ENCODE measurements around the gene RTL5. TPM values are rescaled to one million over a fixed set of nuclear protein-coding genes. Genes with fewer than 3 reads are reported as not detected.

The RTL5 gene
- total and polyA plus RNA-seq, 2 experiments from 2014 or later, result 0.31 to 0.94 TPM

DNA sequence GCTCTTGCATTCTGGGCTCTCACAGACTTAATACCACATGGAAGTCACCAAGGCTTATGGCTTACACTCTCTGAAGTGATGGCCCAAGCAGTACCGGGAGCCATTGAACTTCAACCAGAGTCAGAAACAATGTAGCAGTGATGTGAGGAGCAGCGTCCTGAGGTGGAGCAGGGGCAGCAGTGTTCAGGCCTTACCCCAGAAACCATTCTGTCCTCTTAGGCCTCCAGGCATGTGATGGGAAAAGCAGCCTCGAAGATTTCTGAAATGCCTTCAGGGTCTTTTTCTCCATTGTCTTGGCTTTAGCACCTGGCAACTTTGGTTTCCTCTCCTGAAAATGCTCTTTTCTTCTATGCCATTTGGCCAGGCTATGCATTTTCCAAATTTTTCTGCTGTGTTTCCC, 27.1 kb upstream of the RTL5 start:
- H3K4me1 Mint-ChIP-seq, result no peaks in the 10 kb centered on the region
- H3K4me3 Mint-ChIP-seq, result no peak overlapping the region
- H4K20me1 ChIP-seq (replicated peaks; ENCODE audit: insufficient read depth), result no peaks in the 10 kb centered on the region
- no peaks in the 10 kb centered on the region for H3K4me1 ChIP-seq (ENCODE audit: insufficient read depth)
- no peaks in the 10 kb centered on the region for H3K27me3 Mint-ChIP-seq (ENCODE audit: insufficient read depth, low read depth, poor library complexity)
- no peak for TF ChIP-seq JUNB (IDR thresholded peaks at IDR 0.05; ENCODE audit: unreplicated experiment)
- no peak for TF ChIP-seq ZNF114 (CRISPR knock-in tag; IDR thresholded peaks at IDR 0.05)
- no peak for TF ChIP-seq NANOG (IDR thresholded peaks at IDR 0.05; ENCODE audit: borderline replicate concordance)
- TF ChIP-seq, protein P1, sequence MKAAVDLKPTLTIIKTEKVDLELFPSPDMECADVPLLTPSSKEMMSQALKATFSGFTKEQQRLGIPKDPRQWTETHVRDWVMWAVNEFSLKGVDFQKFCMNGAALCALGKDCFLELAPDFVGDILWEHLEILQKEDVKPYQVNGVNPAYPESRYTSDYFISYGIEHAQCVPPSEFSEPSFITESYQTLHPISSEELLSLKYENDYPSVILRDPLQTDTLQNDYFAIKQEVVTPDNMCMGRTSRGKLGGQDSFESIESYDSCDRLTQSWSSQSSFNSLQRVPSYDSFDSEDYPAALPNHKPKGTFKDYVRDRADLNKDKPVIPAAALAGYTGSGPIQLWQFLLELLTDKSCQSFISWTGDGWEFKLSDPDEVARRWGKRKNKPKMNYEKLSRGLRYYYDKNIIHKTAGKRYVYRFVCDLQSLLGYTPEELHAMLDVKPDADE (IDR thresholded peaks at IDR 0.05), result no peak
- no peak for TF ChIP-seq STAT1 (IDR thresholded peaks at IDR 0.05; ENCODE audit: unreplicated experiment)
- TF ChIP-seq ZNF331 (CRISPR knock-in tag; IDR thresholded peaks at IDR 0.05; ENCODE audit: low read depth), result no peak
- no peak for TF ChIP-seq POLR2AphosphoS5 (IDR thresholded peaks at IDR 0.05; ENCODE audit: low read depth)
- TF ChIP-seq EZH2phosphoT487 (IDR thresholded peaks at IDR 0.05; ENCODE audit: unreplicated experiment), result no peak
- TF ChIP-seq CREB1 (CRISPR knock-in tag; IDR thresholded peaks at IDR 0.05; ENCODE audit: low read depth), result no peak
- TF ChIP-seq, protein P2, sequence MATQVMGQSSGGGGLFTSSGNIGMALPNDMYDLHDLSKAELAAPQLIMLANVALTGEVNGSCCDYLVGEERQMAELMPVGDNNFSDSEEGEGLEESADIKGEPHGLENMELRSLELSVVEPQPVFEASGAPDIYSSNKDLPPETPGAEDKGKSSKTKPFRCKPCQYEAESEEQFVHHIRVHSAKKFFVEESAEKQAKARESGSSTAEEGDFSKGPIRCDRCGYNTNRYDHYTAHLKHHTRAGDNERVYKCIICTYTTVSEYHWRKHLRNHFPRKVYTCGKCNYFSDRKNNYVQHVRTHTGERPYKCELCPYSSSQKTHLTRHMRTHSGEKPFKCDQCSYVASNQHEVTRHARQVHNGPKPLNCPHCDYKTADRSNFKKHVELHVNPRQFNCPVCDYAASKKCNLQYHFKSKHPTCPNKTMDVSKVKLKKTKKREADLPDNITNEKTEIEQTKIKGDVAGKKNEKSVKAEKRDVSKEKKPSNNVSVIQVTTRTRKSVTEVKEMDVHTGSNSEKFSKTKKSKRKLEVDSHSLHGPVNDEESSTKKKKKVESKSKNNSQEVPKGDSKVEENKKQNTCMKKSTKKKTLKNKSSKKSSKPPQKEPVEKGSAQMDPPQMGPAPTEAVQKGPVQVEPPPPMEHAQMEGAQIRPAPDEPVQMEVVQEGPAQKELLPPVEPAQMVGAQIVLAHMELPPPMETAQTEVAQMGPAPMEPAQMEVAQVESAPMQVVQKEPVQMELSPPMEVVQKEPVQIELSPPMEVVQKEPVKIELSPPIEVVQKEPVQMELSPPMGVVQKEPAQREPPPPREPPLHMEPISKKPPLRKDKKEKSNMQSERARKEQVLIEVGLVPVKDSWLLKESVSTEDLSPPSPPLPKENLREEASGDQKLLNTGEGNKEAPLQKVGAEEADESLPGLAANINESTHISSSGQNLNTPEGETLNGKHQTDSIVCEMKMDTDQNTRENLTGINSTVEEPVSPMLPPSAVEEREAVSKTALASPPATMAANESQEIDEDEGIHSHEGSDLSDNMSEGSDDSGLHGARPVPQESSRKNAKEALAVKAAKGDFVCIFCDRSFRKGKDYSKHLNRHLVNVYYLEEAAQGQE (IDR thresholded peaks at IDR 0.05; ENCODE audit: unreplicated experiment), result no peak
- TF ChIP-seq, protein P3, sequence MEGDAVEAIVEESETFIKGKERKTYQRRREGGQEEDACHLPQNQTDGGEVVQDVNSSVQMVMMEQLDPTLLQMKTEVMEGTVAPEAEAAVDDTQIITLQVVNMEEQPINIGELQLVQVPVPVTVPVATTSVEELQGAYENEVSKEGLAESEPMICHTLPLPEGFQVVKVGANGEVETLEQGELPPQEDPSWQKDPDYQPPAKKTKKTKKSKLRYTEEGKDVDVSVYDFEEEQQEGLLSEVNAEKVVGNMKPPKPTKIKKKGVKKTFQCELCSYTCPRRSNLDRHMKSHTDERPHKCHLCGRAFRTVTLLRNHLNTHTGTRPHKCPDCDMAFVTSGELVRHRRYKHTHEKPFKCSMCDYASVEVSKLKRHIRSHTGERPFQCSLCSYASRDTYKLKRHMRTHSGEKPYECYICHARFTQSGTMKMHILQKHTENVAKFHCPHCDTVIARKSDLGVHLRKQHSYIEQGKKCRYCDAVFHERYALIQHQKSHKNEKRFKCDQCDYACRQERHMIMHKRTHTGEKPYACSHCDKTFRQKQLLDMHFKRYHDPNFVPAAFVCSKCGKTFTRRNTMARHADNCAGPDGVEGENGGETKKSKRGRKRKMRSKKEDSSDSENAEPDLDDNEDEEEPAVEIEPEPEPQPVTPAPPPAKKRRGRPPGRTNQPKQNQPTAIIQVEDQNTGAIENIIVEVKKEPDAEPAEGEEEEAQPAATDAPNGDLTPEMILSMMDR (conservative IDR thresholded peaks at IDR 0.05; ENCODE audit: low read depth in 2 of 2), result no peak
- TF ChIP-seq, protein P4, sequence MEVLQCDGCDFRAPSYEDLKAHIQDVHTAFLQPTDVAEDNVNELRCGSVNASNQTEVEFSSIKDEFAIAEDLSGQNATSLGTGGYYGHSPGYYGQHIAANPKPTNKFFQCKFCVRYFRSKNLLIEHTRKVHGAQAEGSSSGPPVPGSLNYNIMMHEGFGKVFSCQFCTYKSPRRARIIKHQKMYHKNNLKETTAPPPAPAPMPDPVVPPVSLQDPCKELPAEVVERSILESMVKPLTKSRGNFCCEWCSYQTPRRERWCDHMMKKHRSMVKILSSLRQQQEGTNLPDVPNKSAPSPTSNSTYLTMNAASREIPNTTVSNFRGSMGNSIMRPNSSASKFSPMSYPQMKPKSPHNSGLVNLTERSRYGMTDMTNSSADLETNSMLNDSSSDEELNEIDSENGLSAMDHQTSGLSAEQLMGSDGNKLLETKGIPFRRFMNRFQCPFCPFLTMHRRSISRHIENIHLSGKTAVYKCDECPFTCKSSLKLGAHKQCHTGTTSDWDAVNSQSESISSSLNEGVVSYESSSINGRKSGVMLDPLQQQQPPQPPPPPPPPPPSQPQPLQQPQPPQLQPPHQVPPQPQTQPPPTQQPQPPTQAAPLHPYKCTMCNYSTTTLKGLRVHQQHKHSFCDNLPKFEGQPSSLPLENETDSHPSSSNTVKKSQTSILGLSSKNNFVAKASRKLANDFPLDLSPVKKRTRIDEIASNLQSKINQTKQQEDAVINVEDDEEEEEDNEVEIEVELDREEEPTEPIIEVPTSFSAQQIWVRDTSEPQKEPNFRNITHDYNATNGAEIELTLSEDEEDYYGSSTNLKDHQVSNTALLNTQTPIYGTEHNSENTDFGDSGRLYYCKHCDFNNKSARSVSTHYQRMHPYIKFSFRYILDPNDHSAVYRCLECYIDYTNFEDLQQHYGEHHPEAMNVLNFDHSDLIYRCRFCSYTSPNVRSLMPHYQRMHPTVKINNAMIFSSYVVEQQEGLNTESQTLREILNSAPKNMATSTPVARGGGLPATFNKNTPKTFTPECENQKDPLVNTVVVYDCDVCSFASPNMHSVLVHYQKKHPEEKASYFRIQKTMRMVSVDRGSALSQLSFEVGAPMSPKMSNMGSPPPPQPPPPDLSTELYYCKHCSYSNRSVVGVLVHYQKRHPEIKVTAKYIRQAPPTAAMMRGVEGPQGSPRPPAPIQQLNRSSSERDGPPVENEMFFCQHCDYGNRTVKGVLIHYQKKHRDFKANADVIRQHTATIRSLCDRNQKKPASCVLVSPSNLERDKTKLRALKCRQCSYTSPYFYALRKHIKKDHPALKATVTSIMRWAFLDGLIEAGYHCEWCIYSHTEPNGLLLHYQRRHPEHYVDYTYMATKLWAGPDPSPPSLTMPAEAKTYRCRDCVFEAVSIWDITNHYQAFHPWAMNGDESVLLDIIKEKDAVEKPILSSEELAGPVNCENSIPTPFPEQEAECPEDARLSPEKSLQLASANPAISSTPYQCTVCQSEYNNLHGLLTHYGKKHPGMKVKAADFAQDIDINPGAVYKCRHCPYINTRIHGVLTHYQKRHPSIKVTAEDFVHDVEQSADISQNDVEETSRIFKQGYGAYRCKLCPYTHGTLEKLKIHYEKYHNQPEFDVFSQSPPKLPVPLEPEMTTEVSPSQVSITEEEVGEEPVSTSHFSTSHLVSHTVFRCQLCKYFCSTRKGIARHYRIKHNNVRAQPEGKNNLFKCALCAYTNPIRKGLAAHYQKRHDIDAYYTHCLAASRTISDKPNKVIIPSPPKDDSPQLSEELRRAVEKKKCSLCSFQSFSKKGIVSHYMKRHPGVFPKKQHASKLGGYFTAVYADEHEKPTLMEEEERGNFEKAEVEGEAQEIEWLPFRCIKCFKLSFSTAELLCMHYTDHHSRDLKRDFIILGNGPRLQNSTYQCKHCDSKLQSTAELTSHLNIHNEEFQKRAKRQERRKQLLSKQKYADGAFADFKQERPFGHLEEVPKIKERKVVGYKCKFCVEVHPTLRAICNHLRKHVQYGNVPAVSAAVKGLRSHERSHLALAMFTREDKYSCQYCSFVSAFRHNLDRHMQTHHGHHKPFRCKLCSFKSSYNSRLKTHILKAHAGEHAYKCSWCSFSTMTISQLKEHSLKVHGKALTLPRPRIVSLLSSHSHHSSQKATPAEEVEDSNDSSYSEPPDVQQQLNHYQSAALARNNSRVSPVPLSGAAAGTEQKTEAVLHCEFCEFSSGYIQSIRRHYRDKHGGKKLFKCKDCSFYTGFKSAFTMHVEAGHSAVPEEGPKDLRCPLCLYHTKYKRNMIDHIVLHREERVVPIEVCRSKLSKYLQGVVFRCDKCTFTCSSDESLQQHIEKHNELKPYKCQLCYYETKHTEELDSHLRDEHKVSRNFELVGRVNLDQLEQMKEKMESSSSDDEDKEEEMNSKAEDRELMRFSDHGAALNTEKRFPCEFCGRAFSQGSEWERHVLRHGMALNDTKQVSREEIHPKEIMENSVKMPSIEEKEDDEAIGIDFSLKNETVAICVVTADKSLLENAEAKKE (CRISPR knock-in tag; IDR thresholded peaks at IDR 0.05), result no peak
- TF ChIP-seq EZH2 (IDR thresholded peaks at IDR 0.05; ENCODE audit: low read depth, unreplicated experiment), result no peak
- H3K4me3 ChIP-seq, result no peak overlapping the region
- H3K4me2 ChIP-seq, result no peak overlapping the region
- DNase-seq (ENCODE audit: low spot score) (no peak), ATAC-seq (no peak)
- H2AFZ ChIP-seq, result no peak overlapping the region
- H3F3A ChIP-seq (replicated peaks; ENCODE audit: low read depth), result no peaks in the 10 kb centered on the region
- peaks cover 24% of the 10 kb centered on the region for H3K9me3 Mint-ChIP-seq
- peaks cover 7% of the 10 kb centered on the region for H3K36me3 Mint-ChIP-seq (ENCODE audit: low read depth)
- no peaks in the 10 kb centered on the region for H3K9me2 ChIP-seq (ENCODE audit: insufficient read depth)
- H3K36me3 ChIP-seq (ENCODE audit: insufficient read depth), result no peaks in the 10 kb centered on the region
- H3K27me3 ChIP-seq (ENCODE audit: insufficient read depth), result no peaks in the 10 kb centered on the region
- no peaks in the 10 kb centered on the region for H3K79me2 ChIP-seq (replicated peaks; ENCODE audit: insufficient read depth)
- H3K27ac ChIP-seq (ENCODE audit: low read depth), result no peak overlapping the region
- H3K27ac Mint-ChIP-seq, result no peak overlapping the region

Data from GM23338 (cell line).